HCEC 1CT (cell line): ENCODE results near the gene NVL.
"Not testable (repeated sequence)": the region's sequence is repeated elsewhere in the genome, so short reads cannot be mapped to it uniquely, and the experiment has no call there.

ENCODE experiments used
- DNase-seq: peaks from one replicate; pipeline ENCODE4 v3.0.0-alpha.2; 2017

Gene NVL

GRCh38 chr1:224226849-224227502 lies 103.0 kb downstream of the NVL start:
- DNase-seq = no peak

GRCh38 chr1:224223819-224224714 lies 105.9 kb downstream of the NVL start:
- peak; percentile 93 for DNase-seq

- DNase-seq = no peak
Measured at GRCh38 chr1:224219612-224220059, 110.3 kb downstream of the NVL start.

GRCh38 chr1:224219011-224219611 lies 110.9 kb downstream of the NVL start:
- DNase-seq = no peak

- no peak for DNase-seq
Measured at GRCh38 chr1:224217655-224218623, 112.0 kb downstream of the NVL start.

GRCh38 chr1:224216382-224216781 lies 113.6 kb downstream of the NVL start:
- no peak for DNase-seq

GRCh38 chr1:224213438-224214119 lies 116.4 kb downstream of the NVL start:
- DNase-seq = no peak

- no peak for DNase-seq
Measured at GRCh38 chr1:224212618-224213061, 117.3 kb downstream of the NVL start.

- peak; percentile 37 for DNase-seq
Measured at GRCh38 chr1:224211206-224211962, 118.6 kb downstream of the NVL start.

- DNase-seq = not testable (repeated sequence)
Measured at GRCh38 chr1:224205931-224206538, 123.9 kb downstream of the NVL start.

GRCh38 chr1:224205438-224205840 lies 124.5 kb downstream of the NVL start:
- peak; percentile 80 for DNase-seq

GRCh38 chr1:224203243-224204016 lies 126.5 kb downstream of the NVL start:
- peak; percentile 32 for DNase-seq

GRCh38 chr1:224201853-224202252 lies 128.1 kb downstream of the NVL start:
- no peak for DNase-seq

- DNase-seq = no peak
Measured at GRCh38 chr1:224201383-224201782, 128.6 kb downstream of the NVL start.

GRCh38 chr1:224199679-224200078 lies 130.3 kb downstream of the NVL start:
- no peak for DNase-seq

- no peak for DNase-seq
Measured at GRCh38 chr1:224198572-224198971, 131.4 kb downstream of the NVL start.

- DNase-seq = peak; percentile 9
Measured at GRCh38 chr1:224196813-224197600, 133.0 kb downstream of the NVL start.

GRCh38 chr1:224193319-224193966 lies 136.5 kb downstream of the NVL start:
- no peak for DNase-seq
